22Rv1 (cell line): ENCODE measurements around the gene ARG2.

Experiments
- H3K27ac ChIP-seq: fragments of 450-650 bp; 2 replicates; pipeline ENCODE4 v1.5.1; 2017
- CTCF ChIP-seq: fragments of 450-650 bp; IDR thresholded peaks from 2 replicates; pipeline ENCODE4 v1.5.1; 2017; ENCODE audit warnings: mild to moderate bottlenecking
- ZFX ChIP-seq: fragments of 450-650 bp; IDR thresholded peaks from 2 replicates; pipeline ENCODE4 v1.6.1; 2017; ENCODE audit warnings: antibody characterized with exemption, borderline replicate concordance

Gene ARG2

DNA sequence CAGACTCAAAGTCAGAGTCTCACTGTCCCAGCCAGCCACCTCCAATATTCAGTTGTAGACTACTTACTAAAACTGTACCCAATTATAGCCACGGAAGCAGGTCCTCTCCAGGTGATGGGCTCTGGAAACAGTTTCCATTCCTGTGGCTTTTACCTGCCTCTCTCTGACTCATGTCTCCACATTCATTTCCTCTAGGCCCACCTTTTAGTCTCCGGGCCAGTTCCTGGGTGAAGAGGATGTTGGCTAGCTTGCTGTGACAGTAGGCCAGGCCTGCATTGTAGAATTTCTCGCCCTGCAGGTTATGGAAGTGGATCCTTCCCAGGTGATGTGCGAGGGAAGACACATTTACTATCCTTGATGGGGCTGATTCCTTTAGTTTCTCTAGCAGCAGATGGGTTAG, 70.3 kb downstream of the ARG2 start:
- no peak overlapping the region for H3K27ac ChIP-seq
- TF ChIP-seq ZFX (no peak), CTCF (no peak)

DNA sequence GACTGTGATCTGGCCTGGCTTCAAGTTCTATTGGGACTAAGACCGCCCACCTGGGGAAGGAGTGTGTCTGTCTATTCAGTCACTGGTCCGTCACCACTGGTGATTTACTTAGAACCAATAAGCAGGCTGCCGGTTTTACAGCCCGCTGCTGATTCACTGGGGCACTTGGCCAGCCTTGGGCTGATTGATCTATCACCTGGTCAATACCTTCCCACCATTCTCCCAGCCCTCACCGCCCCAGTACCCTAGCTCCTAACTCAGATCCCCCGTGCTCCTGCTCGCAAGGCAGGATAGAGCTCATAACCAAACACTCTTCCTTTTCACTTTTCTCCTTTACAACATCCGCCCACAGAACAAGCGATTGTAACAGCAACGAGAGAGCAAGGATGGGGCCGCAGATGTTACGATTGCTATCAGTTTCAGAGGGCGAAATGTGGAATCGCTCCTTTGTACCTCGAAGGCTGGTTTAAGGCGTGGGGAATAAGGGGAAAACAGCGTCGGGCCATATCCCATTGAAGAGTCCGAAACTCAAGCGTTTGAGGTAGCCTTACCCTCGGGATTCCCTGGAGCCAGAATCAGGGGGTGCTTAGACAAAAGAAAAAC, 75.2 kb downstream of the ARG2 start:
- TF ChIP-seq CTCF (no peak), ZFX (no peak)

DNA sequence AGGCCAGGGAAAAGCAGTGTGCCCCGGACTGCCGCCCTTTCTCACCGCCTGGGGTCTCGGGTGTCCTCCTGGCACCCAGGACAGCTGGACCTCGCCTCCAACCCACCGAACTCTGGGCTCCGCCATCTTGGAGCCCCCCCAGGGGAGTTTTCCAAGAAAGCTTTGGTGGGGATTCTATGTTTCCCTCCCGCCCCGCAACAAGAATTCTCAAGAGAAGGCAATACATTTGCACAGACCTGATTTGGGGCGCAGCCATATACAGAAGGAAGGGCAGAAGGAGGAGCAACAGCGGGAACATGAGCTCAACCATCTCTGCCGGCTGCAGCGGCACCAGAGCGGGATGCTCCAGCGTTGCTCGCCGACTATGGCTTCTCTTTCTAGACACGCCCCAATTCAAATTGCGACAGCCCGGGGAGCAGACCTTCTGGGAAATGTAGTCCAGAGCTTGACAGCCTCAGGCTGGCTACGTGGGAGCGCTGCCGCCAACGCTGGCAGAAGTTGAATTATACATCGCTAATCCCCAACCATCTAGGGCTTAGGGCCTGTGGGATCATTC, 75.8 kb downstream of the ARG2 start, which contains the start of gene RDH11:
Gene RDH11, minus strand, starts transcription at position 371 of the 556 bp plus-strand sequence. Its CDS starts 61 bp downstream, at position 310.
- TF ChIP-seq ZFX = no peak
- TF ChIP-seq CTCF = no peak
- peak within 1 kb of the TSS; percentile 91 for H3K27ac ChIP-seq

More for the DNA sequence above, 75.2 kb downstream of the ARG2 start:
- H3K27ac ChIP-seq = peak overlapping the region; percentile 91

GRCh38 chr14:67697006-67697405, 77.3 kb downstream of the ARG2 start:
- TF ChIP-seq CTCF = no peak
- no peak for TF ChIP-seq ZFX
- peak overlapping the region; percentile 91 for H3K27ac ChIP-seq

GRCh38 chr14:67698179-67698578, 78.5 kb downstream of the ARG2 start:
- TF ChIP-seq CTCF = no peak
- no peak for TF ChIP-seq ZFX
- peak overlapping the region; percentile 91 for H3K27ac ChIP-seq
